H9 (cell line): Measurements from ENCODE around the gene FAM174A. TPM values are rescaled to one million over a fixed set of nuclear protein-coding genes. Genes with fewer than 3 reads are reported as not detected.

Source experiments
- DNase-seq: peaks from one replicate; pipeline ENCODE4 v3.0.0-alpha.2; 2017
- H2AFZ ChIP-seq: one replicate; pipeline ENCODE4 v1.6.1; 2013; ENCODE audit warnings: mild to moderate bottlenecking, low read length, control low read depth, moderate library complexity
- H2AK5ac ChIP-seq: 2 replicates; pipeline ENCODE4 v1.6.1; 2013; ENCODE audit warnings: low read length, control low read depth, mixed read lengths; ENCODE audit not compliant: insufficient read length
- H2BK120ac ChIP-seq: one replicate; pipeline ENCODE4 v1.6.1; 2013; ENCODE audit warnings: low read depth, mild to moderate bottlenecking, low read length, control low read depth, inconsistent platforms; ENCODE audit not compliant: poor library complexity, severe bottlenecking
- H2BK12ac ChIP-seq: 2 replicates; pipeline ENCODE4 v1.6.1; 2013; ENCODE audit warnings: low read length, control low read depth, mixed read lengths, low read depth; ENCODE audit not compliant: insufficient read length
- H2BK15ac ChIP-seq: 2 replicates; pipeline ENCODE4 v1.6.1; 2013; ENCODE audit warnings: low read depth, low read length, control low read depth
- H2BK20ac ChIP-seq: one replicate; pipeline ENCODE4 v1.6.1; 2013; ENCODE audit warnings: low read depth, mild to moderate bottlenecking, low read length, control low read depth, inconsistent platforms; ENCODE audit not compliant: poor library complexity, severe bottlenecking
- H2BK5ac ChIP-seq: 2 replicates; pipeline ENCODE4 v1.6.1; 2013; ENCODE audit warnings: low read length, control low read depth, mixed read lengths; ENCODE audit not compliant: insufficient read length
- H3K14ac ChIP-seq: 2 replicates; pipeline ENCODE4 v1.6.1; 2013; ENCODE audit warnings: low read length, control low read depth; ENCODE audit not compliant: insufficient read depth
- H3K18ac ChIP-seq: 2 replicates; pipeline ENCODE4 v1.6.1; 2013; ENCODE audit warnings: low read depth, mild to moderate bottlenecking, mixed read lengths, low read length, control low read depth; ENCODE audit not compliant: insufficient read length
- H3K23ac ChIP-seq: 2 replicates; pipeline ENCODE4 v1.6.1; 2013; ENCODE audit warnings: low read length, control low read depth, mixed read lengths, low read depth; ENCODE audit not compliant: insufficient read length
- H3K23me2 ChIP-seq: 2 replicates; pipeline ENCODE4 v1.6.1; 2013; ENCODE audit warnings: low read depth, mild to moderate bottlenecking, mixed read lengths, low read length, control low read depth; ENCODE audit not compliant: insufficient read length, poor library complexity, severe bottlenecking
- H3K27ac ChIP-seq: 2 replicates; pipeline ENCODE4 v1.5.1; 2013; ENCODE audit warnings: low read length, control low read depth, mixed read lengths, low read depth; ENCODE audit not compliant: insufficient read length
- H3K27me3 ChIP-seq: 2 replicates; pipeline ENCODE4 v1.6.1; 2013; ENCODE audit warnings: low read length, control low read depth, inconsistent platforms; ENCODE audit not compliant: insufficient read depth
- H3K4ac ChIP-seq: 2 replicates; pipeline ENCODE4 v1.6.1; 2013; ENCODE audit warnings: low read depth, mild to moderate bottlenecking, control low read depth, inconsistent platforms, low read length, moderate library complexity
- H3K4me1 ChIP-seq: 2 replicates; pipeline ENCODE4 v1.6.1; 2013; ENCODE audit warnings: low read length, control low read depth, inconsistent platforms; ENCODE audit not compliant: insufficient read depth
- H3K4me2 ChIP-seq: 2 replicates; pipeline ENCODE4 v1.6.1; 2013; ENCODE audit warnings: low read length, control low read depth, mixed read lengths; ENCODE audit not compliant: insufficient read length, insufficient read depth
- H3K56ac ChIP-seq: 2 replicates; pipeline ENCODE4 v1.6.1; 2013; ENCODE audit warnings: low read depth, mild to moderate bottlenecking, mixed read lengths, low read length, control low read depth; ENCODE audit not compliant: insufficient read length
- H3K79me1 ChIP-seq: 2 replicates; pipeline ENCODE4 v1.6.1; 2013; ENCODE audit warnings: low read depth, mild to moderate bottlenecking, moderate library complexity, low read length, control low read depth, inconsistent platforms; ENCODE audit not compliant: insufficient read depth, poor library complexity, severe bottlenecking
- H3K79me2 ChIP-seq: 2 replicates; pipeline ENCODE4 v1.6.1; 2013; ENCODE audit warnings: low read length, control low read depth, inconsistent platforms; ENCODE audit not compliant: insufficient read depth
- H3K9ac ChIP-seq: 2 replicates; pipeline ENCODE4 v1.6.1; 2013; ENCODE audit warnings: low read length, control low read depth, mixed read lengths; ENCODE audit not compliant: insufficient read length; ENCODE audit errors: extremely low read depth
- H3K9me3 ChIP-seq: one replicate; pipeline ENCODE4 v1.6.1; 2013; ENCODE audit warnings: low read depth, low read length, inconsistent platforms; ENCODE audit not compliant: control insufficient read depth
- H3T11ph ChIP-seq: one replicate; pipeline ENCODE4 v1.6.1; 2013; ENCODE audit warnings: mild to moderate bottlenecking, low read length, control low read depth, inconsistent platforms
- H4K20me1 ChIP-seq: one replicate; pipeline ENCODE4 v1.6.1; 2013; ENCODE audit not compliant: control insufficient read depth, insufficient read length, insufficient read depth
- H4K5ac ChIP-seq: 2 replicates; pipeline ENCODE4 v1.6.1; 2013; ENCODE audit warnings: low read depth, mild to moderate bottlenecking, mixed read lengths, low read length, control low read depth; ENCODE audit not compliant: insufficient read length
- H4K8ac ChIP-seq: replicated peaks from 2 replicates; pipeline ENCODE4 v1.6.1; 2013; ENCODE audit warnings: low read length, control low read depth, mixed read lengths, low read depth; ENCODE audit not compliant: insufficient read length
- H4K91ac ChIP-seq: 2 replicates; pipeline ENCODE4 v1.6.1; 2013; ENCODE audit warnings: low read depth, mild to moderate bottlenecking, moderate library complexity, mixed read lengths, low read length, control low read depth; ENCODE audit not compliant: insufficient read length
- H3K27ac Mint-ChIP-seq, 3 experiments: 2 replicates in 2 of 3; 3 replicates in 1 of 3; pipeline ENCODE4 v1.8.0; 2020 to 2021; ENCODE audit warnings: mixed read lengths in 3 of 3, mild to moderate bottlenecking in 1 of 3, moderate library complexity in 1 of 3
- H3K27me3 Mint-ChIP-seq: 2 replicates; pipeline ENCODE4 v1.8.0; 2021; ENCODE audit warnings: low read depth, mild to moderate bottlenecking, moderate library complexity, mixed read lengths
- H3K36me3 Mint-ChIP-seq, 3 experiments: 2 replicates in 2 of 3; 3 replicates in 1 of 3; pipeline ENCODE4 v1.8.0; 2020 to 2021; ENCODE audit warnings: low read depth in 3 of 3, mixed read lengths in 3 of 3; ENCODE audit not compliant: insufficient read depth in 1 of 3
- H3K4me1 Mint-ChIP-seq, 2 experiments: 2 replicates each; pipeline ENCODE4 v1.8.0; 2020; ENCODE audit warnings: mixed read lengths in 2 of 2
- H3K4me3 Mint-ChIP-seq, 2 experiments: 2 replicates in 1 of 2; 3 replicates in 1 of 2; pipeline ENCODE4 v1.8.0; 2020 to 2021; ENCODE audit warnings: mild to moderate bottlenecking in 2 of 2, mixed read lengths in 2 of 2, moderate library complexity in 1 of 2
- H3K9me3 Mint-ChIP-seq, 2 experiments: 2 replicates in 1 of 2; 3 replicates in 1 of 2; pipeline ENCODE4 v1.8.0; 2020; ENCODE audit warnings: mild to moderate bottlenecking in 2 of 2, mixed read lengths in 2 of 2, moderate library complexity in 1 of 2
- total RNA-seq: library from RNA; stranded (reverse); gene quantifications from 2 replicates; pipeline ENCODE4 v1.2.1, GENCODE V29; 2021
- TF ChIP-seq, protein P1 (sequence below): fragments of 200-600 bp; sonication (generic); conservative IDR thresholded peaks from 3 replicates; pipeline ENCODE4 v1.8.0; 2021; ENCODE audit warnings: antibody characterized with exemption, mild to moderate bottlenecking

Gene FAM174A
- total RNA-seq, 1 experiment from 2014 or later = 4.3 TPM

GRCh38 chr5:100519075-100519474 is 16.1 kb upstream of the FAM174A start:
- H3K27ac Mint-ChIP-seq = no peak overlapping the region
- peaks cover 5% of the 10 kb centered on the region in 2 experiments; a peak in 1 of 4 replicates for H3K4me1 Mint-ChIP-seq
- no peaks in the 10 kb centered on the region; a peak in 1 of 7 replicates for H3K36me3 Mint-ChIP-seq
- Histone ChIP-seq H4K20me1 (no peaks in the 10 kb centered on the region), H3K9me3 (no peaks in the 10 kb centered on the region), H2BK12ac (no peak overlapping the region), H3K4me2 (no peak overlapping the region), H2BK15ac (no peak overlapping the region), H2BK120ac (no peak overlapping the region), H2BK5ac (no peak overlapping the region), H4K91ac (no peak overlapping the region), H3K79me1 (no peaks in the 10 kb centered on the region), H3K4ac (no peak overlapping the region), H2AFZ (no peak overlapping the region), H3K4me1 (no peaks in the 10 kb centered on the region; the same call in 1 of the 2 replicates), H2BK20ac (no peak overlapping the region), H3K27me3 (no peaks in the 10 kb centered on the region), H3K14ac (no peak overlapping the region), H3K18ac (no peak overlapping the region), H3T11ph (no peak overlapping the region), H4K5ac (no peak overlapping the region), H2AK5ac (no peak overlapping the region), H3K27ac (no peak overlapping the region), H3K23me2 (no peaks in the 10 kb centered on the region), H4K8ac (no peak overlapping the region), H3K9ac (no peak overlapping the region), H3K79me2 (0 out of 2 replicates have a peak, but pooled peaks cover 2% of the 10 kb centered on the region), H3K23ac (no peak overlapping the region), H3K56ac (no peak overlapping the region)
- no peaks in the 10 kb centered on the region; the same call in 1 of the 2 replicates for H3K27me3 Mint-ChIP-seq
- TF ChIP-seq, protein P1, sequence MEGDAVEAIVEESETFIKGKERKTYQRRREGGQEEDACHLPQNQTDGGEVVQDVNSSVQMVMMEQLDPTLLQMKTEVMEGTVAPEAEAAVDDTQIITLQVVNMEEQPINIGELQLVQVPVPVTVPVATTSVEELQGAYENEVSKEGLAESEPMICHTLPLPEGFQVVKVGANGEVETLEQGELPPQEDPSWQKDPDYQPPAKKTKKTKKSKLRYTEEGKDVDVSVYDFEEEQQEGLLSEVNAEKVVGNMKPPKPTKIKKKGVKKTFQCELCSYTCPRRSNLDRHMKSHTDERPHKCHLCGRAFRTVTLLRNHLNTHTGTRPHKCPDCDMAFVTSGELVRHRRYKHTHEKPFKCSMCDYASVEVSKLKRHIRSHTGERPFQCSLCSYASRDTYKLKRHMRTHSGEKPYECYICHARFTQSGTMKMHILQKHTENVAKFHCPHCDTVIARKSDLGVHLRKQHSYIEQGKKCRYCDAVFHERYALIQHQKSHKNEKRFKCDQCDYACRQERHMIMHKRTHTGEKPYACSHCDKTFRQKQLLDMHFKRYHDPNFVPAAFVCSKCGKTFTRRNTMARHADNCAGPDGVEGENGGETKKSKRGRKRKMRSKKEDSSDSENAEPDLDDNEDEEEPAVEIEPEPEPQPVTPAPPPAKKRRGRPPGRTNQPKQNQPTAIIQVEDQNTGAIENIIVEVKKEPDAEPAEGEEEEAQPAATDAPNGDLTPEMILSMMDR = no peak
- no peak for DNase-seq
- H3K4me3 Mint-ChIP-seq = no peak overlapping the region
- H3K9me3 Mint-ChIP-seq = peaks cover 2 to 3% of the 10 kb centered on the region in 2 experiments; a peak in 2 of 5 replicates
